Fibroblast of upper back skin (primary cell): ENCODE results near the gene UGT3A2.
"Not testable (repeated sequence)": the region's sequence is repeated elsewhere in the genome, so short reads cannot be mapped to it uniquely, and the experiment has no call there.

Experiments
- DNase-seq: peaks from one replicate; pipeline ENCODE4 v3.0.0-alpha.2; 2013

The UGT3A2 gene

DNA sequence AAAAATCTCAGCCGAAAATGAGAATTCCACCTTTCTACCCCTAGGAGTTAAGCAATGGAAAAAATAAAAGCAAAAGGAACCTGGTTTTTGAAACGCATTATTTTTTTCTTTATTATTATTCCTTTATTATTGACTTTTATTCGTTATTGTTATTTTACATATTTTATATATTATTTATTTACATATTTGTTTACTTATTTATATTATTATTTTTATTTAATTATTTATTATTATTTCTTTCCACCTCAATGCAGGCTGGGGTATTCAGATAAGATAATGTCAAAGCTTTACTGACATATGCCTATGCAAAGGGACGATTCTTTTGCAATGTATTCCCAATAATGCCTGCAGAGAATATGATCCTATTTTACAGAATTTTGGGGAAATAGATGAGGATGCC is 16.7 kb downstream of the UGT3A2 start:
- DNase-seq = no peak

DNA sequence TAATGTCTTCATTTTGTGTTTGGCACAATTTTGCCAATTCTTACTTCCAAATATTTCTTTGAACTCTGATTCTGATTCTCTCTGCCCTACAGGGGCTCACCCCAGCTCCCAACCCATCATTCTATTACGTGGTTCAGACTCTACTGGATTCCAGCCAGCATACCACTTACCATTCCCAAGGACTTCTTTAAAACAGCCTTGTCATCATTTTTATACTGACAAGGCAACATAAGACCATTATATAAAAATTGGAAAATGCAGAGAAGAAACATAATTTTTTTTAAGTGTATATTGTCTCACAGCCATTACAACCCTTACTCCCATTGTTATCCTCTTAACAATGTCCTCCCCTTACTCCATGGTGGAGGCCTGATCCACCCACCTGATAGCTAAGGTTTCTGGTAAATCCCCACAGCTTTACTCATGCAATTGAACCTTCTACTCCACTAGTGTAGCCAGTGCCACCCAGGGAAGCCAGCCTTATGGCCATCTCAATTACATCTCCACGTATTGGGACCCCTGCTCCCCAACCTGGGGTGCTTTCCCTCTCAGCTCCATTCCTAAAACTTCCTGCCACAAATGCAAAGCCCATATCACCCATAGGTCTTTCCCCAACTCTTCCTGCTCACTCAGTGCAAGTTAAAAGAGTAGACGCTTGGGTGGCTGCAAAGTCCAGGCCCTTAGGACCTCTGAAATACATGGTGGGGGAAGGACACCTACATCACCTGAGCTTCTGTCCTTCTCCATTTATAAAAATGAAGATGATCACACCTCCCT is 19.1 kb downstream of the UGT3A2 start:
- no peak for DNase-seq

DNA sequence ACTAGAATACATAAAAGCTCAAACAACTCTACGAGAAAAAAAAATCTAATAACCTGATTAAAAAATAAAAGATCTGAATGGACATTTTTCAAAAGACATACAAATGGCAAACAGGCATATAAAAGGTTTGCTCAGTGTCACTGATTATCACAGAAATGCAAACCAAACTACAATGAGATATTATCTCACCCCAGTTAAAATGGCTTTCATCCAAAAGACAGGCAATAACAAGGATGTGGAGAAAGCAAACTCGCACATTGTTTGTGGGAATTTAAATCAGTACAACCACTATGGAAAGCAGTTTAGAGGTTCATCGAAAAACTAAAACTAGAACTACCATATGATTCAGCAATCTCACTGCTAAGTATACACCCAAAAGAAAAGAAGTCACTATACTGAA is 20.8 kb downstream of the UGT3A2 start:
- no peak for DNase-seq

DNA sequence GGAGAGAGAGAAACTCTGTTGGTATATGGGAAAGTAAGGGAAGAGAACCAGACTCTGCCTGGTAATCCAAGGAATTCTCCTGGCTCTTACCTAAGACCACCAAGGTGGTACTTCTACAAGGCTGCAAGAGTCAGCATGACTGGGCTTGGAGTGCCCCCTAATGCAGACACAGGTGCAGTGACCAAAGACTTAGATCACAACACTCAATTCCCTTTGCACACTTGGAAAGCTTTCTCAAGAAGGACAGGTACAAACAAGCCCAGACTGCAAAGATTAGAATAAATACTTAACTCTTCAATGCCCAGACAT is 25.2 kb downstream of the UGT3A2 start:
- no peak for DNase-seq

DNA sequence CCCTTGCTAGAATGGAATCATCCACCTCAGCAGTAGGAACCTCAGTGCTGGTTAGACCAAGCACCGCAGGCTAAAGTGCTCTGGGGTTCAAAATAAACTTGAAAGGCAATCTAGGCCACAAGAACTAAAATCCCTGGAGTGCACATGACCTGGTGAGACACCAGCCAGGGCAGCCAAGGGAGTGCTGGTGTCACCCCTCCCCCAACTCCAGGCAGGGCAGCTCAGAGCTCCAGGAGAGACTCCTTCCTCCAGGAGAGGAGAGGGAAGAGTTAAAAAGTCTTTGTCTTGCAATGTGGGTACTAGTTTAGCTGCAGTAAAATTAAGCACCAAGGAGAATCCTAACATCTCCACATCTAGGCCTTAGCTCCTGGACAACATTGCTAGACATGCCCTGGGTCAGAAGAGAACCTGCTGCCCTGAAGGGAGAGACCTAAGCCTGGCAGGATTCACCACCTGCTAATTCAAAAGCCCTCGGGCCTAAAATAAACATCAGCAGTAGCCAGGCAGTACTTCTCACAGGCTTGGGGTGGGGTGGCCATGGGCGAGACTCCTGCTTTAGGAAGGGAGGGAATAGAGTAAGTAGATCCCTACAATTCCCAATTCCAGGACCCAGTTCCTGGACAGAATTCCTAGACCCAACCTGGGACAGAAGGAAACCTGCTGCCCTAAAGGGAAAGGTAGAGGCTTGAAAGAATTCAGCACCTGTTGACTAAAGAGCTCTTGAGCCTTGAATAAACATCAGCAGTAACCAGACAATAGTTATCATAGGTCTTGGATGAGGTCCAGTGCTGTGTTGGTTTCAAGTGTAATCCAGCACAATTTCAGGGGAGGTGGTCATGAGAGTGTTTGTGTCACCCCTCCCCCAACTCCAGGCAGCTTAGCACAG is 25.8 kb downstream of the UGT3A2 start:
- no peak for DNase-seq

DNA sequence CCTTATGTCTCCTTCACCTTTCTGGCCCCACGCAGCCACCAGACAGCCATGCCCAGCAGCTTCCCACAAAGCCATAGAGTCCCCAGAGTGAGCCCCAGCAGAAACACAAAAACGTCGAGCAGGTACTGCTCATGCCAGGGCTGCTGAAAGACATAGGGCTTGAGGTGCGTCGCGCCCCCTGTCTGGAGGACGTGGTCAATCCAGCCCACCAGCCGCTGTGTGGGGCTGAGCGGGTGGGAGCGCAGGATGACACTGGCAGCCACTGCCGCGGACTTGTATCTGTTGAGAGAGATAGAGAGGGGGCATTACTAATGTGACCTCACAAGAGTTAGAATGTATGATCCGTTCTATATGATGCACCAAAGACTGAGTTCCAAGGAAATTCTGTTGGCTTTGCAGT is 31.0 kb downstream of the UGT3A2 start:
- DNase-seq = no peak

DNA sequence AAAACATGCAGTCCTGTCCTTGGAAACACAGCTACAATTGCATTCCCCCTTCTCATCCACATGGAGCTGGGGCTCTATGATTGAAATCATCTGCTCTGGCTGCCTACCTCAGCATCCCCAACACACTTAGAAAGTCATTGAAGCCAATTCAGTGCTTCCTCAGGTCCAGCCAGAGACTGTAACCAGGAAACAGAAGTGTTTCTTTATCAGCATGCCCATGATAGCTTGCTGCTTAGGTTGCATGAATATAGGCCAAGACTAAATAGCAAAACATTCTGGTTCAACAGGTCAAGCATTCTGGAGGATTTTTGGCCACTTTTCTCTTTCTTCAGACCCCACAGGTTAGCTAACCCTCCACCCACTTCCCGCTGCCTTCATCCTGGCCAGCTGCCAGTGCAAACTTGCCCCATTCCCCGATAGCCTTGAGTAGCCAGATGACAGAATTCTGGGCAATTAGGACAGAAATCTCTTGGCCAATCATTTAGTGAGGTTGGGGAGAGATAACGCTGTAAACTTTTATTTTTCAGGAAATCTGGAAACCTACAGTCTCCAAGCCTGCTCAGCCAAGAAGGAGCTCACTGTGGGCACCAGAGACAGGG is 32.0 kb downstream of the UGT3A2 start:
- DNase-seq = not testable (repeated sequence)

DNA sequence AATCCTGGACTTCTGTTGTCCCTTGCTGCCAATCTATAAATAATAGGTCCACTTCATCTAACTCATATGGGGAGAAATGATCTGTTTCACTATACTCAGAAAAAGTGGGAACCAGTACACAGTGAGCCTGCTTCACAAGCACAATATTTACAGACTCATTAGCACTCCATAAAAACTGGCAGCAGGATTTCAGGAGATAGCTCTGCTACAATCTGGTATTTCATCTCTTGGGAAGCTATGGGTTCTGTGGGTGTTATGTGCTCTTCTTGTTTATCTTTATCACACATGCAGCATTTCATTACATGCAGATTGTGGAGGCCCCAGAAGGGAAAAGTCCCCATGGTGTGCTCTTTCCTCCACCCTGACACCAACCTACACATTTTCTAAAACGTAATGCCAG is 33.2 kb downstream of the UGT3A2 start:
- DNase-seq = no peak

DNA sequence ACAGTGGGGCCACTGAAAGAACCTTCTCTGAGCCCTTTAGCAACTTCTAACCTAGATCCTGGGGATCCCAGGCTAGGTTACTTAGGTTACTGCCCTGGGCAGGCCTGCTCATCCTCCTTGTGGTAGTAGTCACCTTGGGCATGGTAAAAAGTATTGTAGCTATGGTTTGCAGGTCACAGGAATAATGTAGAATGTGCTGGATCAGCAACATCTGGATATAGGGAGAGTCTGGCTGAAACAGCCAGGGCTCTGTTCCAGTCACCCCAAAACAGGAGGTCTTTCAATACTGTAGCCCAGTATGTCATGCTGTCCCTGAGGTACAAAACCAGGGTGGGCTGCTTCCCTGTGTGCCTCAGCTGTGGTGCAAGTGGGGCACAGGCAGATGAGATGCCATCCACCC is 33.6 kb downstream of the UGT3A2 start:
- no peak for DNase-seq

DNA sequence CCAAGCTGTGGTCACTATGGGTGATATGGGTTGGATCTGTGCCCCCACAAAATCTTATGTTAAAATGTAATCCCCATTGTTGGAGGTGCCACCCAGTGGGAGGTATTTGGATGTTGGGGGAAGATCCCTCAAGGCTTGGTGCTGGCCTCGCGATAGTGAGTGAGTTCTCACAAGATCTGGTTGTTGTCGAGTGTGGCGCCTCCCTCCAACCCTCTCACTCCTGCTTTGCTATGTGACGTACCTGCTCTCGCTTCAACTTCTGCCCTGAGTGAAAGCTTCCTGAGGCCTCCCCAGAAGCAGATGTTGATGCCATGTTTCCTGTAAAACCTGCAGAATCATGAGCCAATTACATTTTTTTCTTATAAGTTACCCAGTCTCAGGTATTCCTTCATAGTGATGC is 35.5 kb downstream of the UGT3A2 start:
- DNase-seq = no peak

DNA sequence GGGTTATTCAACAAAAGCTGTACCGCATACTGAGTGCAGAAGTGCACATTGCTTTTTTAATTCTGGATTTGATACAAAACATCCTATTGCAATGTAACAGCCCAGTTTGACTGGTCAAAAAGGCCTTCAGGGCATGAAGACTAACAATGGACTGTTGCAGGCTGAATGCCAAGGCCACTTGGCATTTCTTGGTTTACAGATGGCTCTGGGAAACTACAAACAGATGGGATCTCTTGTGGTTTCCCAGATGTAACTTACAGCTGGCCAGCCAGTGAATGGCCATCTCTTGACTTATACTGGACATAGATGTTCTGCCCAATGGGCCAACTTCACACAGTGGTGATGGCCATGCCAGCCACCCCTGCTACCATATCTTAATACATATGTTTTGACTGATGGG is 36.8 kb downstream of the UGT3A2 start:
- DNase-seq = no peak

DNA sequence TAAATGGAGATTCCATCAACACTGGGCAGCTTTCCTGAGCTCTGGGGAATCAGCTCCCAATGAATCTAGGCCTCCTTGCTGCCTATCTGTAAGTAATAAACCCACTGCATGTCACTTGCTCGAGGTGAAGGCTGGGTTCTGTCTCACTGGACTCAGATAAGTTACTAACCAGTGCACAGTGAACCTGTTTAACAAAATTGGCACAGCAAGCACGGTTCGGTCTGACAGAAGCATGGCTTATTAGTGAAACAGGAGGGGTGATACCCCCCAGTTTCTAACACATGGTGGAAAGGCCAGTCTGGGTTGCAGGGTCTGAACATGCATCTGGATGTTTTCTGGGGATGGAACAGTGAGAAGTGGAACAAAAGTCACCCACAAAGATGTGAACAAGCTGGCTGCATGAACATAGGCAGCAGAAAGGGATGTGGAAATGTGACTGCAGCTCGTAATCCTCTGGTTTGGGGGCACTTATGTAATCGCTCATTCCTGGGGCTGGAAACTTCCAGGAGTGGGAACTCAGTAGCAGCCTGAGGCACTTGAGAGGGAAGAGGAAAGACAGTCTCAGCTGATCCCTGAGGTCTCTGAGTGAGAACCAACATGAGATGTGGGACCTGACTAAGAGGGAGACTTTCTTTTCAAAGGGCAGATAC is 37.7 kb downstream of the UGT3A2 start:
- no peak for DNase-seq

DNA sequence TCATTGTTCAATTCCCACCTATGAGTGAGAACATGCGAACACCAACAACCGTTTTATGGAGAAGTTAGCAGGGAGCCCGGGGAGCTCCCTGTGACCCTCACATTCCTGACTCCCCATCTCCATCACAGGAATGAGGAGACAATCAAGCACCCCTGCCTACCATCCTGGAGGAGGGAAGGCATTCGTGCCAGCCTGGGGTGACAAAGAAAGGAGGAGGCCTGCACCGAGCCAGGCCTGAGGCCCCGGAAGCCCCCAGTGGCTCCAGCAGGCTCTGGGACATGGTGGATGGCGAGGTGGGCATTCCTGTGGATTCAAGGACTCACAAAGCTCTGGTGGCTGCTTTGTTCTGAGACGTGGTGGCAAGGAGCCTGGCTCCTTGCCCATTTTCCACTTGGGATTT is 39.0 kb downstream of the UGT3A2 start:
- no peak for DNase-seq

DNA sequence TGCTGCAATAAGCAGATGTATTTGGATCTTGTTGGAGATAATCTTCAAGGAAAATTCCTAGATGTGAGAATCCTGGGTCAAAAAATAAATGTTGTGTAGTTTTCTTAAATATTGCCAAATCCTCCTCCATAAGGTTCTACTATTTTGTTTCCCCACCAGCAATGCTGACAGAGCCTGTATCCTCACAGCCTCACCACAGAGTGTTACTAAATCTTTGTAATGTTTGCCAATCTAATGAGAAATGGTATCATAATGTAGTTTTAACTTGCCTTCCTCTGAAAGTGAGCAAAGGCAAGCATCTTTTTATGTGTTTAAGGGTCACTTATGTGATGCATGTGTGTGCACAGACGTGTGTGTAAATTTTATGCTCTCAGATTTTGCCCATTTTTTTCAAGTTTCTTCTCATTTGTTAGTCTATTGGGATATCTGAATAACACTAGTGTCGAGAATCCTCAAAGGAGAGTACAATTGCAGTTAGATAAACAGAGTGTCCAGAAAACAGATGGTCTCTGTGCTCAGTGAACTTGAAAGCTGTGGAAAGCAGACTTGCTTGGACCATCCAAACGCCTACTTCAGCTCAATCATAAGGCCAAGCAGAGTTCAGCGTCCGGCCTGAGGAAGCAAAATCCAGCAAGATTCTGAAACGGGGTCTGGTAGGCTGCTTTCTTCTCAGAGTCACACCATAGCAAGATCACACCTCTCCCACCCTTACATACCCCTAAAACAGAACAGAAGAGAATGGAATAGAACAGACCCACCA is 39.8 kb downstream of the UGT3A2 start:
- DNase-seq = no peak

DNA sequence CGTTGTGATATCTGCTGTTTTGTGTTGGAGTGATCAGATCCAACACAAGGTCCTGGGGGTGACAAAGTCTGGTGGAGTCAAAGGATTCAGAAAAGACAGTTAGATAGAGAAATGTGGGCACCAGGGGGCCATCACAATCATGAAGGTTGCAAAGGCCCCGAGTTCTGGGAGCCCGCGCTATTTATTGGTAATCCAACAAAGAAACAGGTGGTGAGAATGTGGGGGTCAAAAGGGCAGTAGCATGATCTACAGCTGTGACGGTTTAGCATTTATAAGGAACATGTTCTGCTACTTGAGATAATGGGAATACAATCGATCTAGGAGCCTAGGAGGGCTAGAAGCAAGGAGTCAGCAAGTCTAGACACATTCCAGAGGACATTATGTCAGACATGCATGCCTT is 44.4 kb downstream of the UGT3A2 start:
- DNase-seq = not testable (repeated sequence)

DNA sequence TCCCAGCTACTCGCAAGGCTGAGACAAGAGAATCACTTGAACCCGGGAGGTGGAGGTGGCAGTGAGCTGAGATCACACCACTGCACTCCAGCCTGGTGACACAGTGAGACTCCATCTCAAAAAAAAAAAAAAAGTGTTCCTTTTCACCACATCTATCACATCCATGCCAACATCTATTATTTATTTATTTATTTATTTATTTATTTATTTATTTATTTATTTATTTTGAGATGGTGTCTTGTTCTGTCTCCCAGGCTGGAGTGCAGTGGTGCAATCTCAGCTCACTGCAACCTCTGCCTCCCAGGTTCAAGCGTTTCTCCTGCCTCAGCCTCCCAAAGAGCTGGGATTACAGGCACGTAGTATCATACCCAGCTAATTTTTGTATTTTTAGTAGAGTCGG is 47.1 kb downstream of the UGT3A2 start:
- not testable (repeated sequence) for DNase-seq

DNA sequence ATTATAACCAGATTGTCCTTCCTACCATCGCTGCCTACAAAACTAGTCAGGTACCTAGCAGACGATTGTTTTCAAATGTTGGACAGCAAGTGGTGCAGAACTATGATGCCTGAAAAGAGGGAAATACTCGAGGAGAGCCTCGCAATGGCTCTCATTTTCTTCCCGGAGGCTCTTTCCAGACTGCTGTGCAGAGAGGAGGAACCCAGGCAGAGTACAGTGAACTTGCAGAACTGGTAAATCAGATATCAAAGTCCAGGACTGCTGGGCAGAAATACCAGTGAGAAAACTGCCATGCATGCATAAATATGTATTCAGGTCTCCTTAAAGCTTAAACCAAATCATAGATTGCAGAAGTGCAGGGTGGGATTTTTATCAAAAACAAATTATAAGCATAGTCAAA is 49.1 kb downstream of the UGT3A2 start:
- DNase-seq = no peak

DNA sequence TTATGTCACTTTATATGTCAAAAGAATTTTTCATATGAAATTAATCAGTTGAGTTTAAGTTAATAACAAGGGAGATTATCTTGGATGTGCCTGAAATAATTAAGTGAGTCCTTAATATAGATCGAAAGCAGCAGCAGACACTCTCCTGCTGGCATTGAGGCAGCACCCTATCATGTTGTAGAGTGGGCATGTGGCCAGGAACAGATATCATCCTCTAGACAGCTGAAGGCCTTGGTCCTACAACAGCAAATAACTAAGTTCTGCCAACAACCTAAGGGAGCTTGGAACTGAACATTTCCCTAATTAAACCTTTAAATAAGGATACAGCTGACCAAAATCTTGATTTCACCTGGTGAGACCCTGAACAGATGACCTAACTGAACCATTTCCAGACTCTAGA is 49.7 kb downstream of the UGT3A2 start:
- DNase-seq = no peak

DNA sequence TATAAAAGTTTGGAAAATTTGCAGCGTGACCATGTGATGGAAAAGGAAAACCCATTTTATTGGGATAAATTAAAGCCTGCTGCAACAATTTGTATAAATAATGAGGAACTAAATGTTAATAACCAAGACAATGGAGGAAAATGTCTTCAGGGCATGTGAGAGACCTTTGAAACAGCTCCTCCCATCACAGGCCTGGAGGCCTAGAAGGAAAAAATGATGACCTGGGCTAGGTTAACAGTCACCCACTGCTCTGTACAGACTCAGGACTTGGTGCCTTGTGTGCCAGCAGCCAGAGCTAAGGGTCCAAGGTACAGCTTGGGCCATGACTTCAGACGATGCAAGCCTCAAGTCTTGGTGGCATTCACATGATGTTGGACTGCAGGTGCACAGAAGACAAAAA is 53.5 kb downstream of the UGT3A2 start:
- DNase-seq = no peak

DNA sequence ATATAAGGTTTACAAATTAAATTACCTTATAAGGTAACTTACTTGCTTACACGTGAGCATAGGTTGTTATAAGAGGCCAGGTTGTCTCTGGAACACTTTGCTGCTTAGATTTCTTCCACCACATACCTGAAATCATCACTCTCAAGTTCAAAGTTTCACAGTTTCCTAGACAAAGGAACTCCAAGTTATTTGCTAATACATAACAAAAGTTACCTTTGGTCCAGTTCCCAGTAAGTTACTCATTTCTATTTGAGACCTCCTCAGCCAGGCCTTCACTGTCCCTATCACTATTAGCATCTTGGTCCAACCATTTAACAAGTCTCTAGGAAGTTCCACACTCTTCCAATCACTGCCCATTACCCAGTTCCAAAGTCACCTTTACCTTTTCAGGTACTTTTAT is 57.0 kb downstream of the UGT3A2 start:
- no peak for DNase-seq

DNA sequence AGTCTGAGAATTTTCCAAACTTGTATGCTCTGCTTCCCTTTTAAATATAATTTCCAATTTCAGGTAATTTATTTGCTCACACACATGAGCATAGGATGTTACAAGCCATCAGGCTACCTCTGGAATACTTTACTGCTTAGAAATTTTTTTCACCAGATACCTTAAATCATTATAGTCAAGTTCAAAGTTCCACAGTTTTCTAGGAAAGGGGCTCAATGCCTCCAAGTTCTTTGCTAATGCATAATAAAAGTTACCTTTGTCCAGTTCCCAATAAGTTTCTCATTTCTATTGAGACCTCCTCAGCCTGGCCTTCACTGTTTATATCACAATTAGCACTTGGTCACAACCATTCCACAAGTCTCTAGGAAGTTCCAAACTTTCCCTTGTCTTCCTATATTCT is 59.3 kb downstream of the UGT3A2 start:
- no peak for DNase-seq

DNA sequence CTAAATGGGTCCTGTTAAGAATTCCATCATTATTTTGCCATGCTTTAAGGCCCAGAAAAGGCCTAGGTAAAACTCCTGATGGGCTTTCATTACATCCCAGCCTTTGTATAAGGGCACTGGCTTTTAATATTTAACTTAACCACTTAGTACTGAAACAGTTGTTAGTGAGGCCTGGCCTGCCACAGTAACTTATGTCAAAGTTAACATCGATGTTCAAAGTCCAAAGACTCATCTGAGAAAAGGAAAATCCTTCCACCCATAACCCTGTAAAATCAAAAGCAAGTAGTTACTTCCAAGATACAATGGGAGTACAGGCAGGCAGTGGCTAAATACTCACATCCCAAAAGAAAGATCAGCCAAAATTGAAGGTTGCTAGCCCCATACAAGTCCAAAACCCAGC is 60.5 kb downstream of the UGT3A2 start:
- DNase-seq = no peak

DNA sequence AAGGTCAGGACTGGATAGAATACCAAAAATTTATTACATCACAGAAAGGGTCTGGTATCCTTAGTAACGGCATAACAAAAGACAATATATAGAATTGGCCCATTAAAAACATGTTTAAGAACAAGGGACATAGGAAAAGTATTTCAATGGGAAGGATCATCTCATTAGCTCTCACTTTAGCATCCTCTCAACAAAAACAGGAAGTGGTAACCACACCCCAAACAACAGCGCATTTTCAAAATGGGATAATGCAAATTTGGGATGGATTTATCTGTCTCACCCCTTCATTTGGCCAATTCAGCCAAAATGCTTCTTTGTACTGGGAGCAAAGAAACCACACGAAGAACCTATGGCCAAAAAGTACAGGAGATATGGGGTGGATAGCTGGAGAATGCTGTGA is 65.7 kb downstream of the UGT3A2 start:
- no peak for DNase-seq
